Pancreas (tissue), 10 donors: ENCODE results near the gene DLST. TPM values are rescaled to one million over a fixed set of nuclear protein-coding genes. Genes with fewer than 3 reads are reported as not detected.

Experiments used
- ATAC-seq, 4 donors: fragments of 200-7000 bp; cut with Tn5 transposase; one replicate each; pipeline versions ENCODE4 v1.8.0 to v1.9.1; 2020; ENCODE audit warnings: mild to moderate bottlenecking in 4 of 4, moderate library complexity in 4 of 4
- DNase-seq, 6 donors: peaks; one replicate each; pipeline ENCODE4 v3.0.0-alpha.2; 2020
- FAIRE-seq: peaks from 2 replicates; lab custom pipeline; 2012; peaks lifted over from hg19 to GRCh38; lab: Jason Lieb, UNC
- H3K27ac ChIP-seq, 4 donors: fragments of 200-600 bp; sonication (generic); 1 replicate in 3 of 4; 2 replicates in 1 of 4; pipeline versions ENCODE4 v1.5.0 to v1.8.0; 2020
- H3K27me3 ChIP-seq, 4 donors: fragments of 200-600 bp; one replicate each; pipeline ENCODE4 v1.8.0; 2021
- H3K36me3 ChIP-seq, 3 donors: fragments of 200-600 bp; sonication (generic) in 1 of 3; one replicate each; pipeline versions ENCODE4 v1.5.0 to v1.8.0; 2020 to 2021
- H3K4me1 ChIP-seq, 3 donors: fragments of 200-600 bp; one replicate each; pipeline ENCODE4 v1.8.0; 2021
- H3K4me3 ChIP-seq, 4 donors: fragments of 200-600 bp; sonication (generic) in 2 of 4; one replicate each; pipeline versions ENCODE4 v1.5.0 to v1.8.0; 2020 to 2021
- H3K9me3 ChIP-seq, 4 donors: fragments of 200-600 bp; one replicate each; pipeline ENCODE4 v1.8.0; 2021
- CTCF ChIP-seq, 4 donors: fragments of 200-600 bp; sonication (generic) in 3 of 4; IDR thresholded peaks; one replicate each; pipeline versions ENCODE4 v1.5.0 to v1.8.0; 2021; ENCODE audit warnings: antibody characterized with exemption in 4 of 4
- WGBS, 2 donors: extraction: QIAGEN DNeasy Blood & Tissue Kit; methylation state at CpG; one replicate each; pipeline ENCODE4 v1.1.7; 2013; 5-methylcytosine and 5-hydroxymethylcytosine counted together
- intact Hi-C, 3 donors: fragments of 100-400 bp; cut with DNase I; formaldehyde crosslinking; loops; one replicate each; pipeline versions ENCODE4 v1.11.1 to v1.14.2; 2022
- polyA plus RNA-seq, 2 donors: library from polyadenylated mRNA; stranded (reverse); fragments of 200-250 nt; gene quantifications; one replicate each; pipeline ENCODE4 v1.2.3, GENCODE V29; 2013
- total RNA-seq, 6 donors: library from RNA; stranded (reverse); fragmentation: NEBNext Ultra II Directional in 4 of 6; extraction: Animal tissue kit (Norgen Biotek cat#: 25700) in 4 of 6; gene quantifications; one replicate each; pipeline versions ENCODE4 v1.2.1 to v1.2.4, GENCODE V29; 2021 to 2023
- donor health status: healthy with polysubstance abuse.
- donor health status: DM: no; HTN: no; CAD: no; lungs with moderate emphysema.
- donor health status: DM: no; HTN: no; CAD: no.
- donor health status: control.
- donor health status: control.
- donor health status: Bipolar disorder and iron deficiency.
- donor health status: DM: yes; HTN: yes; CAD: no.
- donor health status: DM: no; HTN: no; CAD: no.
- donor health status: DM: no; HTN: no; CAD: no.
- donor health status: DM: yes; HTN: yes; CAD: no.

The DLST gene
- total and polyA plus RNA-seq, 8 donors: 22.8 to 46.0 (median 38.6) TPM

GRCh38 chr14:74853581-74853980 is 28.1 kb upstream of the DLST start:
- ATAC-seq: peak in 3 of 4 donors; percentile 7 to 30 (median 12)
- intact Hi-C loops: no loop called here
- Histone ChIP-seq H3K36me3 (no peaks in the 10 kb centered on the region), H3K4me1 (no peaks in the 10 kb centered on the region), H3K27ac (peak overlapping the region in 2 of 4 donors; percentile 12 to 45), H3K27me3 (no peaks in the 10 kb centered on the region), H3K4me3 (no peak overlapping the region), H3K9me3 (no peaks in the 10 kb centered on the region)
- DNase-seq: no peak
- no peak for FAIRE-seq
- TF ChIP-seq CTCF (IDR thresholded peaks at IDR 0.05): no peak
- WGBS, 2 donors: 33 to 44% methylated on average over 4 of the region's 4 CpGs

GRCh38 chr14:74855021-74855420 is 26.7 kb upstream of the DLST start:
- no peak for TF ChIP-seq CTCF (IDR thresholded peaks at IDR 0.05)
- ATAC-seq (no peak), DNase-seq (no peak), FAIRE-seq (no peak)
- 68 to 81% methylated on average over 7 of the region's 7 CpGs for WGBS, 2 donors
- Histone ChIP-seq H3K27me3 (no peaks in the 10 kb centered on the region), H3K4me1 (no peaks in the 10 kb centered on the region), H3K9me3 (no peaks in the 10 kb centered on the region), H3K4me3 (no peak overlapping the region), H3K27ac (no peak overlapping the region), H3K36me3 (no peaks in the 10 kb centered on the region)
- intact Hi-C loops: loop anchor here in 1 of 3 donors (5.0 kb wide), 1 partner anchor 52 kb away; no protein-coding TSS in a partner anchor

GRCh38 chr14:74855945-74856344 is 25.8 kb upstream of the DLST start:
- H3K4me1 ChIP-seq: no peaks in the 10 kb centered on the region
- intact Hi-C loops: loop anchor here in 1 of 3 donors (5.0 kb wide), 1 partner anchor 51 kb away; no protein-coding TSS in a partner anchor
- TF ChIP-seq CTCF (IDR thresholded peaks at IDR 0.05): no peak
- no peak overlapping the region for H3K4me3 ChIP-seq
- H3K36me3 ChIP-seq: no peaks in the 10 kb centered on the region
- ATAC-seq: no peak
- 69 to 89% methylated on average over 4 of the region's 4 CpGs for WGBS, 2 donors
- no peaks in the 10 kb centered on the region for H3K9me3 ChIP-seq
- H3K27me3 ChIP-seq: no peaks in the 10 kb centered on the region
- H3K27ac ChIP-seq: no peak overlapping the region
- no peak for FAIRE-seq
- DNase-seq: no peak

GRCh38 chr14:74856366-74856765 is 25.4 kb upstream of the DLST start:
- TF ChIP-seq CTCF (IDR thresholded peaks at IDR 0.05): no peak
- 68 to 86% methylated on average over 1 of the region's 1 CpG for WGBS, 2 donors
- no peak for FAIRE-seq
- intact Hi-C loops: loop anchor here in 1 of 3 donors (5.0 kb wide), 1 partner anchor 51 kb away; no protein-coding TSS in a partner anchor
- Histone ChIP-seq H3K4me3 (no peak overlapping the region), H3K36me3 (no peaks in the 10 kb centered on the region), H3K9me3 (no peaks in the 10 kb centered on the region), H3K4me1 (no peaks in the 10 kb centered on the region), H3K27ac (no peak overlapping the region), H3K27me3 (no peaks in the 10 kb centered on the region)
- DNase-seq: no peak
- peak in 1 of 4 donors; percentile 45 for ATAC-seq

- FAIRE-seq (no peak), DNase-seq (no peak), ATAC-seq (no peak)
- H3K27me3 ChIP-seq: no peaks in the 10 kb centered on the region
- H3K27ac ChIP-seq: no peak overlapping the region
- intact Hi-C loops: loop anchor here in 1 of 3 donors (5.0 kb wide), 1 partner anchor 49 kb away; no protein-coding TSS in a partner anchor
- no peaks in the 10 kb centered on the region for H3K9me3 ChIP-seq
- no peaks in the 10 kb centered on the region for H3K36me3 ChIP-seq
- 53 to 67% methylated on average over 1 of the region's 1 CpG for WGBS, 2 donors
- H3K4me3 ChIP-seq: no peak overlapping the region
- H3K4me1 ChIP-seq: no peaks in the 10 kb centered on the region
- no peak for TF ChIP-seq CTCF (IDR thresholded peaks at IDR 0.05)
Measured at GRCh38 chr14:74858022-74858421, 23.7 kb upstream of the DLST start.
